Skeletal muscle cell (primary cell): ENCODE data around the gene ANGPTL8.

ENCODE experiments used
- DNase-seq: peaks from one replicate; pipeline ENCODE4 v3.0.0-alpha.2; 2010; ENCODE audit warnings: low read depth
- H3K4me3 ChIP-seq: 2 replicates; pipeline ENCODE4 v1.5.1; 2011; ENCODE audit warnings: low read depth, mild to moderate bottlenecking, control low read depth, low read length, moderate library complexity

The ANGPTL8 gene

GRCh38 chr19:11239377-11240000, at the start of gene ANGPTL8:
Gene ANGPTL8, plus strand, starts transcription at chr19:11239619. Its CDS starts 19 bp downstream, at chr19:11239638.
- no peak for DNase-seq
- no peak within 1 kb of the TSS for H3K4me3 ChIP-seq

- H3K4me3 ChIP-seq, result no peak overlapping the region
- no peak for DNase-seq
Measured at GRCh38 chr19:11190501-11190900, 48.9 kb upstream of the ANGPTL8 start.

DNA sequence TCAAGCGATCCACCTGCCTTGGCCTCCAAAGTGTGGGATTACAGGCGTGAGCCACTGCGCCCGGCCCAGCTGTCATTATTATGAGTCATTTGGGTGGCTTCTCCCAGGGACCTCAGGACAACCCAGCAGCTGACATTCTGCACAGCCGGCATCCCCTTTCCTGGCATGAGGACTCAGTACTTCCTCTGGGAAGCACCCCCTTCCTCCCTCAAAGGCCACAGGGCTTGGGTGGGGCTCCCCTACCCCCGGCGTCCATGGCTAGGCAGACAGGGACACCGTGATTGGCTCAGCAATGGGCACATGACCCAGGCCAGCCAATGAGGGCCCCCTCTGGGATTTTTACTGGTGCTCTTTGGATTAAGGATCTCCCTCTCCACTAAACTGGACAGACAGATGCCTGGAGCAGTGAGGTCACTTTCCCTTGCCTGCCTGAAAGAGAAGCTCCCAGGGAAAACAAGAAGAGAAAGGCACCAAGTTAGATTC, 48.1 kb upstream of the ANGPTL8 start:
- peak; percentile 62 for DNase-seq
- no peak overlapping the region for H3K4me3 ChIP-seq

DNA sequence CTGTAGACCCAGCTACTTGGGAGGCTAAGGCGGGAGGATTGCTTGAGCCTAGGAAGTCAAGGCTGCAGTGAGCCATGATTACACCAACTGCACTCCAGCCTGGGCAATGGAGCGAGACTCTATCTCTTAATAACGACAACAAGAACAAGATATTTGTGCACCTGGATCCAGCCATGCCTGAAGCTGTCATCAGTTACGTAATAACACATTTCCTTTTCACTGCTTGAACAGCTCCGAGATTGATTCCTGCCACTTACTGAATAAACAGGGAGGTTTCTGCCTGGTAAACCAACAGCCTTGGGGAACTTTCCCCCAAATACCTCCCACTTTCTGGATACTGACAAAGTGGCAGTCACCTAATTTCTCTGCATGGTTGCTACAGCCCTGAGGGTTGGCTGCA, 47.5 kb upstream of the ANGPTL8 start:
- no peak for DNase-seq
- H3K4me3 ChIP-seq, result no peak overlapping the region

DNA sequence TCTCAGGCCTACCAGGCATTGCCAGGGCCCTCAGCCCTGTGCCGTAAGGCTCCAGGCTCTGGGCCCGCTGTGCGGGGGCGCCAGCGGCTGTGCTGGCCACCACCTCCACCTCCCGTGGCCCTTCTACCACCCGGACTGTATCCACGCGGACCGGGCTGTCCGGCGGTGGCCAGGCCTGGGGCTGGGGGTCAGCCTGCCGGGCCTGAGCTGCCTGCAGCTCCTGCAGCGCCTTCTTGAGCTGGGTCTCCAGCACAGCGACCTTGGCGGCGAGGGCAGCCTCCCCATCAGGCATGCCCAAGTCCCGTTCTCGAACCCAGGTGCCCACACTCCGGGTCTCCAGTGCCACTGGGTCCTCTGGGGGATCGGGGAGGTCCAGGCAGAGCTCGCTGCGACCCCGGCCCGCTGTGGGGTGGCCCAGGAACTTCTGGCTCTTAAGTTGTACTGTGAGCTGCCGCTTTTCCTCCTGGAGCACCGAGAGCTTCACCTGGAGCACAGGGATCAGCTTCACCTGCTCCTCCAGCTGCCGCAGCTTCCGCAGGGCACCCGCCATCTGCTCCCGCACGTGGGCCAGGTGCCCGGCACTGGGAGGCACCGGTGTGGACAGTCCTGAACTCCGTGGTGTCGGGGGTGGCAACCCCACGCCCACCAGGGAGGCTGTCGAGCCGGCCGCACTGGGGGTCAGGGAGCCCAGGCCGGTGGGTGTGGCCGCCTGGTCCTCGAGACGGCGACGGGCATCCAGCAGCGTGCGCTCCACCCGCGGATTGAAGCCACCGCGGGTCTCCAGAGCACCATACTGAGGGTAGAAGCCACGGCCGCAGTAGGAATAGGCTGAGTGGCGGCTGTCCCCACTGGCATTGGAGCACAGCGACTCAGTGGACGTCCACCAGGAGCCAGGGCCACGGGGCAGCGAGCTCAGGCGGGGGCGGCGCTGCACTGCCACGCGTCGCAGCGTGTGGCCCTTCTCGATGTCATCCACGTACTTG, 46.2 kb upstream of the ANGPTL8 start:
- DNase-seq, result no peak
- H3K4me3 ChIP-seq, result no peak overlapping the region

DNA sequence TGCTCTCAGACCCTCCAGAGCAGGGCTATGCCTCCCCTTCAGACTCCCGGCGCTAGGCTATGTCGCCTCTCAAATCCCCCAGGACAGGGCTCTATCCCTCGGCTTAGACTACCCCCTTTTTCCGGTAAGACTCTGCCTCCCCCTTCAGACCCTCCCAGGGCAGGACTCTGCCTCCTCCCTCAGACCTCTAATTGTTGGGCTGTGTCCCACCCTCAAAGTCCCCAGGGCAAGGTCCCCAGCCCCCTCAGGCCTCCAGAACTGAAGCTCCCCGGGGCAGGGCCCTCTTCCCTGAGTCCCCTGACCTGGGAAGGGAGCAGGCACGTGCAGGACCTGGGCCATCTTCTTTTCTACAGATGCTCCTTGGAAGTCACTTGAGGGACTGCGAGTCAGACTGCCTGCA, 45.2 kb upstream of the ANGPTL8 start:
- DNase-seq, result no peak
- H3K4me3 ChIP-seq, result peak overlapping the region; percentile 91

DNA sequence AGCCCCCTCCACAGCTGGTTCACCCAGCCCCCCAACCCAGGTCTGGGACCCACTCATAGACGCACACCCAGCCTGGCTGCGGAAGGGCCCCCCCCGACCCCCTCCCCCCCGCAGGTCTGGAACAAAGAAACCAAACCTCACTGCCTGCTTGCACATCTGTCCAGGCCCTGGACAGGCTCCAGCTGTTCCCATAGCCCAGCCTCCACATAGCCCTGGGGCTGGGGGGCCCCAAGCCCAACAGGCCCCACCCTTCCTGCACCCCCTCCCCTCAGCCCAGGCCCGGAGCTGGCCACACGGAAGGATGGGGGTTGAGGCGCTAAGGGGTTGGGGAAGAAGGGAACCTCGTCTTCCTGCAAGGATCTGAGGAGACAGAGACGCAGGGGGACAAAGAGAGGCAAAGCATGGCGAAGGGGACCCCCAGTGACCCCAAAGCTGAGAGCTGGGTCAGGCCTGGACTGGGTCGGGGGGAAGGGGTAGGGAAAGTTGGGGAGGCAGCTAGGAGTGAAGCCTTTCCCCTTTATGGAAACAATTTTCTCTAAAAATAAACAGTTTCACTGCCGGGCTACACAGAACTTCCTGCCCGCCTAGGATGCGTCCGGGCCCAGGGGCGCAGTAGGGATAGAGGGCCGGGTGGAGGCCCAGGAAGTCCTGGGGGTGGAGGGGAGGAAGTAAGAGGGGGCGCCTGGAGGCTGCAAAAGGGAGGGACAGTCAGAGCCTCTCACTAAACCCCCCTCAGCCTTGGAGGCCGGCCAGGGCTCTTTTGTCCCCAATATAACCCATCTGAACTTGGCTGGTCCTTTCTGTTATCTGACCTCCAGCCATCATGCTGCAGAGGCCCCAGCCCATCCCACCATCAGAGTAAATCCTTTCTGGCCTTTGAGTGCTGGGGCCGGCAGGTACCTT, 44.5 kb upstream of the ANGPTL8 start:
- H3K4me3 ChIP-seq, result peak overlapping the region; percentile 91
- DNase-seq, result no peak

DNA sequence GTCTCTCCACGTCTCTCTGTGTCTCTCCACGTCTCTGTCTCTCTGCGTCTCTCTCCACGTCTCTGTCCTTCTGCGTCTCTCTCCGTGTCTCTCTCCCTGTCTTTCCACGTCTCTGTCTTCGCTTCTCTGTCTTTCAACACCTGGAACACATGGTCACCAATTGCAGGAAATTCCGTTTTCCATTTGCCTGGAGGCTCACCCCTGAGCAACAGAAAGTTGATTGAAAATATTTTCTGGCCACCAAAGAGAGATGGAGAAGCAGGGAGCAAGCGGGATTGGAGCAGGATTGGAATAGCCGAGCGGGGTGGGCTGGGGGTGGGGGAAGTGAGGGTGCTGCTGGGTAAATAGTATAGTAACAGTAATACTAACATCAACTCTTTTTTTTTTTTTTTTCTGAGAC, 43.7 kb upstream of the ANGPTL8 start:
- no peak for DNase-seq

GRCh38 chr19:11196406-11197287, 42.8 kb upstream of the ANGPTL8 start:
- DNase-seq, result no peak
- H3K4me3 ChIP-seq, result peak overlapping the region; percentile 91

More for the DNA sequence above, 43.7 kb upstream of the ANGPTL8 start:
- peak overlapping the region; percentile 91 for H3K4me3 ChIP-seq

DNA sequence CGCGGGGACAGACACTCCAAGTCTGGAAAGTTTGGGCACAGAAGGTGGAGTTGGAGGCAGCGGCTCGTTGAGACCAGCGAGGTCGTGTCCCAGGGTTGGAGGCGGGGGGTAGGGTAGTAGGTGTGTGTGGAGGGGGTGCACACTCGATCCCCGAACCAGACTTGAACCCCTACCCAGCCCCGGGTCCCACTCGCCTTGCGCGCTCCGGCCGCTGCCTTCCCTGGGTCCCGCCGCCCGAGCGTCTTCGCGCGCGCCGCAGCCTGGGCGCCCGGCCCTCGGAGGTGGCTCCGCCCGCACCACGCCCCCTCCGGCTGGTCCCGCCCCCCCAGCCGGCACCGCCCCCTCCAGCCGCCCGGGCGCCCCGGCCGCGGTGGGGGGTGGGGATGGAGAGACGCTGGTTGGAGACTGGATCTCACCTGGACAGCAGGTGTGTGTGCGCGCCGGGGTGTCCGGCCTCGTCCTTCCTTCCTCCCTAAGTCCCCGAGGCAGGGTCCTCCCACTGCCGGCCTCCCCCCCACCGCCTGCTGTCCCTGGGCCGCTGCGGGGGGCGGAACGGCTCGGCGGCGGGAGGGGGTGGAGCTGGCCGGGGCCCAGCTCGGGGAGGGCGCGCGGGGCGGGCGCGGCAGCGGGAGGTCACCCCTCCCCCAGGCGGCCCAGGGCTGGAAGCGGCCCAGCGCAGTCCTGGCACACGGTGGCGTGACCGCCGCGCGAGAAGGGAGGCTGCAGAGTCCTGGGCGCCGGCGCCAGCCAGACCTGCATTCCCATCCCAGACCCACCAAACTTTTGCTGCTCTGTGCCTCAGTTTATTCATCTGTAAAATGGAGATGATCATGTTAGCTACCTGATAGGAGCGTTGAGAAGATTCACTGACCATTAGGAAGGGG, 41.9 kb upstream of the ANGPTL8 start, which contains the start of gene KANK2:
KANK2 (minus strand) TSS at position 255 of the 884 bp plus-strand sequence. CDS start 3,034 bp downstream, outside the sequence.
- DNase-seq, result no peak
- H3K4me3 ChIP-seq, result peak within 1 kb of the TSS; percentile 91

DNA sequence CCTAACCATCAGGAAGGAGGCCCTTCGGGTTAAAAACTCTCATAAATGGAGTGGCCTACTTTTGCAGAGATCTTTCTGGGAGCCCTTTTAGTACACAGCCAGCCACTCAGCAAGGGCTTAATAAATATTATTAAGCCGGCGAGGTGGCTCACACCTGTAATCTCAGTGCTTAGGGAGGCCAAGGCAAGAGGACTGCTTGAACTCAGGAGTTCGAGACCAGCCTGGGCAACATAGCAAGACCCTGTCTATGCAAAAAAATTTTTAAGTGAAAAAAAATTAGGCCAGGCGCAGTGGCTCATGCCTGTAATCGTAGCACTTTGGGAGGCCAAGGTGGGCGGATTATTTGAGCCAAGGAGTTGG, 41.3 kb upstream of the ANGPTL8 start:
- H3K4me3 ChIP-seq, result peak overlapping the region; percentile 91
- DNase-seq, result no peak

- no peak overlapping the region for H3K4me3 ChIP-seq
- no peak for DNase-seq
Measured at GRCh38 chr19:11198769-11199424, 40.5 kb upstream of the ANGPTL8 start.

DNA sequence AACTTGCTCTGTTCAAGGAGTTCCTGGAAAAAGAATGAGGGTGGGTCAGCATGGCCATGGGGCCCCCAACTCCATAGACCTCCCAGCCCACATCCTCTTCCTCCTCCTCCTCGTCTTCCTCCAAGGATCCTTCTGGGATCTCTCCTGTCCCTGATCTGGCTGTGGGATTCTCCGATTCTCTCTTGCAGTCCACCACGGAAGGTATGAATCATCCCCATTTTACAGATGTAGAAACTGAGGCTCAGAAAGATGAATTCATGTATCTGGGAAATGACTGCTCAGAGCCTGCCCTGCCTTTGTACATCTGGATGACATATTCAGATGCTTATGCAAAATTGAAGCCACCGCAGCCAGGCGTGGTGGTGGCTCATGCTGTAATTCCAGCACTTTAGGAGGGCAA, 39.9 kb upstream of the ANGPTL8 start:
- DNase-seq, result no peak
- no peak overlapping the region for H3K4me3 ChIP-seq

DNA sequence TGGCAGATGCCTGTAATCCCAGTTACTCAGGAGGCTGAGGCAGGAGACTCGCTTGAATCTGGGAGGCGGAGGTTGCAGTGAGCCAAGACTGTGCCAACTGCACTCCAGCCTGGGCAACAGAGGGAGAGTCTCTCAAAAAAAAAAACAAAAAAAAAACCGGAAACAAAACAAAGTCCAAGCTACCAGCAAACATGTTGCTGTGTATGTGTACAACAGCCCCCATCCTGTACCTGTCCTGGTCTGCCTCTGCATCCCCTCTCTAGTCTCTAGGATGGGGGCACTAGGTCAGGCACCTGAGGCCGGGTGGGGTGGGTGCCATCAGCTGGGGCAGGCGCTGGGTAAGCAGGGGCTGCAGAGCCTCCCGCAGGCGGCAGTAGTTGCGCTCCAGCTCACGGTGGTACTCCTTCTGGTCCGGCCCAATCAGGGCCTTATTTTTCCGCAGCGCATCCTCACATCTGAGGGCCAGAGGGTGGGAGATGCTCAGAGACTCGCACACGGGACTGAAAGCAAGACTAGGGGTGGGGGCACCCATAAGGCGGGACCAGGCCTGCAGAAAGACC, 39.3 kb upstream of the ANGPTL8 start:
- no peak overlapping the region for H3K4me3 ChIP-seq
- DNase-seq, result no peak

GRCh38 chr19:11200931-11201330, 38.5 kb upstream of the ANGPTL8 start:
- H3K4me3 ChIP-seq, result no peak overlapping the region
- no peak for DNase-seq

GRCh38 chr19:11201791-11202190, 37.6 kb upstream of the ANGPTL8 start:
- no peak for DNase-seq
- H3K4me3 ChIP-seq, result no peak overlapping the region
